DND-41 (cell line): Measurements from ENCODE around the gene IQCF5.

Source experiments
- EZH2 ChIP-seq: IDR thresholded peaks from 3 replicates; pipeline ENCODE4 v1.6.1; 2012; ENCODE audit warnings: borderline replicate concordance, low read depth, mild to moderate bottlenecking, moderate library complexity, low read length, inconsistent platforms; ENCODE audit not compliant: severe bottlenecking
- TF ChIP-seq, protein P1 (sequence below): IDR thresholded peaks from 2 replicates; pipeline ENCODE4 v1.5.1; 2012; ENCODE audit warnings: borderline replicate concordance, low read length, moderate library complexity, mild to moderate bottlenecking; ENCODE audit not compliant: poor library complexity, severe bottlenecking; ENCODE audit errors: extremely low read depth

DNA sequence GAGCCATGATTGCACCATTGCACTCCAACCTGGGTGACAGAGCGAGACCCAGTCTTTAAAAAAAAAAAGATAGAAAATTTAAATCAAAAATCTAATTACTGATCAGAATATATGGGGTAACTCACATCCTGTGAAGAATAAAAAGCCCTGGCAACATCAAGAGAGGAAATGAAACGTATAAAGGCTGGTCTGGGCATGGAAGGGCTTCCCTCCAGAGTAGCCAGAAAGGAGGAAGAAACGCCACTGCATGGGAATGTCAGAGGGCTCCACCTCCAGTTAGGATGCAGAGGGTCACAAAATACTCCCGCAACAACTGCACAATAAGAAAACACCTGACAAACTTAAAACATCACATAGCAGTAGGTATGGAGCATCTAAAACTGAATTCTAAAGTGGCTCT is 32.6 kb upstream of the IQCF5 start:
- TF ChIP-seq, protein P1, sequence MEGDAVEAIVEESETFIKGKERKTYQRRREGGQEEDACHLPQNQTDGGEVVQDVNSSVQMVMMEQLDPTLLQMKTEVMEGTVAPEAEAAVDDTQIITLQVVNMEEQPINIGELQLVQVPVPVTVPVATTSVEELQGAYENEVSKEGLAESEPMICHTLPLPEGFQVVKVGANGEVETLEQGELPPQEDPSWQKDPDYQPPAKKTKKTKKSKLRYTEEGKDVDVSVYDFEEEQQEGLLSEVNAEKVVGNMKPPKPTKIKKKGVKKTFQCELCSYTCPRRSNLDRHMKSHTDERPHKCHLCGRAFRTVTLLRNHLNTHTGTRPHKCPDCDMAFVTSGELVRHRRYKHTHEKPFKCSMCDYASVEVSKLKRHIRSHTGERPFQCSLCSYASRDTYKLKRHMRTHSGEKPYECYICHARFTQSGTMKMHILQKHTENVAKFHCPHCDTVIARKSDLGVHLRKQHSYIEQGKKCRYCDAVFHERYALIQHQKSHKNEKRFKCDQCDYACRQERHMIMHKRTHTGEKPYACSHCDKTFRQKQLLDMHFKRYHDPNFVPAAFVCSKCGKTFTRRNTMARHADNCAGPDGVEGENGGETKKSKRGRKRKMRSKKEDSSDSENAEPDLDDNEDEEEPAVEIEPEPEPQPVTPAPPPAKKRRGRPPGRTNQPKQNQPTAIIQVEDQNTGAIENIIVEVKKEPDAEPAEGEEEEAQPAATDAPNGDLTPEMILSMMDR: no peak
- no peak for TF ChIP-seq EZH2
